ENCODE data around the gene DQX1. TPM values are rescaled to one million over a fixed set of nuclear protein-coding genes. Genes with fewer than 3 reads are reported as not detected.
"Not testable (repeated sequence)": the region's sequence is repeated elsewhere in the genome, so short reads cannot be mapped to it uniquely, and the experiment has no call there.

The DQX1 gene
- total RNA-seq, 1 experiment from 2014 or later: not detected

- Histone ChIP-seq H3K36me3 (peaks cover 18% of the 10 kb centered on the region), H3K27me3 (no peaks in the 10 kb centered on the region), H3K4me3 (peak within 1 kb of the TSS; percentile 70), H3K9me3 (no peaks in the 10 kb centered on the region)
- peak; percentile 94 for DNase-seq
These were observed 53.7 kb downstream of the DQX1 start, which contains the start of gene MRPL53 for GRCh38 chr2:74472086-74472944. Gene MRPL53, minus strand, starts transcription at chr2:74472680. Its CDS starts 20 bp downstream, at chr2:74472660.

- DNase-seq: no peak
- H3K4me3 ChIP-seq: peak overlapping the region; percentile 70
- peaks cover 16% of the 10 kb centered on the region for H3K36me3 ChIP-seq
These were observed 54.5 kb downstream of the DQX1 start for GRCh38 chr2:74471332-74472065.

GRCh38 chr2:74470742-74471141, 55.3 kb downstream of the DQX1 start:
- not testable (repeated sequence) for DNase-seq, H3K9me3 ChIP-seq, H3K27me3 ChIP-seq, H3K4me3 ChIP-seq
- H3K36me3 ChIP-seq: peaks cover 12% of the 10 kb centered on the region

More at GRCh38 chr2:74471332-74472065, 54.5 kb downstream of the DQX1 start:
- H3K9me3 ChIP-seq: no peaks in the 10 kb centered on the region
- H3K27me3 ChIP-seq: no peaks in the 10 kb centered on the region

Other genes with a start within 250 kb of the DQX1 start
- gene SLC4A5, start 182.8 kb downstream of the DQX1 start, total RNA-seq (2014; rRNA removed; shearing (Covaris generic); ENCODE audit: low replicate concordance): under 0.01 TPM in 1 of 2 replicates, not detected in the other
- 99.3 and 150 TPM in 2 replicates for gene DCTN1, start 145.9 kb downstream of the DQX1 start, total RNA-seq (2014; rRNA removed; shearing (Covaris generic); ENCODE audit: low replicate concordance)
- not detected in 2 replicates for gene C2orf81, start 104.6 kb downstream of the DQX1 start, total RNA-seq (2014; rRNA removed; shearing (Covaris generic); ENCODE audit: low replicate concordance)
- gene WDR54, start 104.5 kb downstream of the DQX1 start, total RNA-seq (2014; rRNA removed; shearing (Covaris generic); ENCODE audit: low replicate concordance): 25.3 and 26.9 TPM in 2 replicates
- 8.8 and 12.7 TPM in 2 replicates for gene RTKN, start 84.3 kb downstream of the DQX1 start, total RNA-seq (2014; rRNA removed; shearing (Covaris generic); ENCODE audit: low replicate concordance)
- 14.0 and 60.4 TPM in 2 replicates for gene INO80B, start 71.1 kb downstream of the DQX1 start, total RNA-seq (2014; rRNA removed; shearing (Covaris generic); ENCODE audit: low replicate concordance)
- 7.5 and 15.4 TPM in 2 replicates for gene WBP1, start 67.8 kb downstream of the DQX1 start, total RNA-seq (2014; rRNA removed; shearing (Covaris generic); ENCODE audit: low replicate concordance)
- gene MOGS, start 60.8 kb downstream of the DQX1 start, total RNA-seq (2014; rRNA removed; shearing (Covaris generic); ENCODE audit: low replicate concordance): 23.0 and 51.6 TPM in 2 replicates
- gene MRPL53, start 53.6 kb downstream of the DQX1 start, total RNA-seq (2014; rRNA removed; shearing (Covaris generic); ENCODE audit: low replicate concordance): 33.7 and 48.9 TPM in 2 replicates
- 6.8 and 10.8 TPM in 2 replicates for gene CCDC142, start 43.2 kb downstream of the DQX1 start, total RNA-seq (2014; rRNA removed; shearing (Covaris generic); ENCODE audit: low replicate concordance)
- 8.6 and 16.3 TPM in 2 replicates for gene TTC31, start 43.1 kb downstream of the DQX1 start, total RNA-seq (2014; rRNA removed; shearing (Covaris generic); ENCODE audit: low replicate concordance)
- gene LBX2, start 26.6 kb downstream of the DQX1 start, total RNA-seq (2014; rRNA removed; shearing (Covaris generic); ENCODE audit: low replicate concordance): 0.95 and 1.2 TPM in 2 replicates
- gene PCGF1, start 18.5 kb downstream of the DQX1 start, total RNA-seq (2014; rRNA removed; shearing (Covaris generic); ENCODE audit: low replicate concordance): 23.9 and 24.4 TPM in 2 replicates
- gene TLX2, start 11.8 kb downstream of the DQX1 start, total RNA-seq (2014; rRNA removed; shearing (Covaris generic); ENCODE audit: low replicate concordance): 0.07 and 1.2 TPM in 2 replicates
- gene AUP1, start 3.5 kb upstream of the DQX1 start, total RNA-seq (2014; rRNA removed; shearing (Covaris generic); ENCODE audit: low replicate concordance): 70.0 and 143 TPM in 2 replicates
- gene HTRA2, start 3.7 kb upstream of the DQX1 start, total RNA-seq (2014; rRNA removed; shearing (Covaris generic); ENCODE audit: low replicate concordance): 49.9 and 53.9 TPM in 2 replicates
- 17.8 and 22.9 TPM in 2 replicates for gene LOXL3, start 27.7 kb upstream of the DQX1 start, total RNA-seq (2014; rRNA removed; shearing (Covaris generic); ENCODE audit: low replicate concordance)
- gene DOK1, start 28.5 kb upstream of the DQX1 start, total RNA-seq (2014; rRNA removed; shearing (Covaris generic); ENCODE audit: low replicate concordance): 10.9 and 21.9 TPM in 2 replicates
- gene M1AP, start 122.1 kb upstream of the DQX1 start, total RNA-seq (2014; rRNA removed; shearing (Covaris generic); ENCODE audit: low replicate concordance): not detected in 2 replicates
- 1.8 and 1.9 TPM in 2 replicates for gene SEMA4F, start 128.0 kb upstream of the DQX1 start, total RNA-seq (2014; rRNA removed; shearing (Covaris generic); ENCODE audit: low replicate concordance)